Lower lobe of right lung (tissue), 2 donors: ENCODE measurements around the gene TMEM95. TPM values are rescaled to one million over a fixed set of nuclear protein-coding genes. Genes with fewer than 3 reads are reported as not detected.

Experiments used
- ATAC-seq, 2 donors: fragments of 200-7000 bp; cut with Tn5 transposase; one replicate each; pipeline ENCODE4 v1.9.1; 2020 to 2022; ENCODE audit warnings: mild to moderate bottlenecking in 2 of 2, moderate library complexity in 2 of 2
- DNase-seq: peaks from one replicate; pipeline ENCODE4 v3.0.0-alpha.2; 2020
- H3K27ac ChIP-seq: fragments of 200-600 bp; one replicate; pipeline ENCODE4 v1.8.0; 2022
- H3K27me3 ChIP-seq: fragments of 200-600 bp; one replicate; pipeline ENCODE4 v1.8.0; 2022; ENCODE audit warnings: low read depth
- H3K36me3 ChIP-seq: fragments of 200-600 bp; one replicate; pipeline ENCODE4 v1.8.0; 2022; ENCODE audit warnings: mild to moderate bottlenecking
- H3K4me1 ChIP-seq: fragments of 200-600 bp; one replicate; pipeline ENCODE4 v1.8.0; 2022
- H3K4me3 ChIP-seq: fragments of 200-600 bp; one replicate; pipeline ENCODE4 v1.8.0; 2022; ENCODE audit warnings: mild to moderate bottlenecking
- H3K9me3 ChIP-seq: fragments of 200-600 bp; one replicate; pipeline ENCODE4 v1.8.0; 2022
- CTCF ChIP-seq: fragments of 200-600 bp; IDR thresholded peaks from one replicate; pipeline ENCODE4 v1.8.0; 2022; ENCODE audit warnings: antibody characterized with exemption, mild to moderate bottlenecking
- intact Hi-C: fragments of 100-400 bp; cut with DNase I; formaldehyde crosslinking; loops from one replicate; pipeline ENCODE4 v1.11.0; 2022
- total RNA-seq: library from RNA; stranded (reverse); fragmentation: NEBNext Ultra II Directional; extraction: Animal tissue kit (Norgen Biotek cat#: 25700); gene quantifications from one replicate; pipeline ENCODE4 v1.2.1, GENCODE V29; 2021
- donor health status: DM: no; HTN: yes; CAD: no; lungs with severe emphysema.

The TMEM95 gene
- total RNA-seq, 1 donor from 2014 or later = not detected

GRCh38 chr17:7352503-7352889, 2.5 kb upstream of the TMEM95 start:
- no peak for ATAC-seq
- Histone ChIP-seq H3K27me3 (no peaks in the 10 kb centered on the region), H3K4me3 (peak overlapping the region; percentile 87), H3K36me3 (no peaks in the 10 kb centered on the region), H3K27ac (peak overlapping the region; percentile 96), H3K4me1 (peaks cover 57% of the 10 kb centered on the region), H3K9me3 (no peaks in the 10 kb centered on the region)
- peak; percentile 43 for TF ChIP-seq CTCF
- intact Hi-C loops = no loop called here
- DNase-seq = no peak

GRCh38 chr17:7352910-7353635, 1.9 kb upstream of the TMEM95 start:
- intact Hi-C loops = no loop called here
- Histone ChIP-seq H3K36me3 (no peaks in the 10 kb centered on the region), H3K27me3 (no peaks in the 10 kb centered on the region), H3K9me3 (no peaks in the 10 kb centered on the region), H3K4me3 (peak overlapping the region; percentile 87), H3K4me1 (peaks cover 57% of the 10 kb centered on the region), H3K27ac (peak overlapping the region; percentile 96)
- ATAC-seq (no peak), DNase-seq (no peak)
- TF ChIP-seq CTCF = no peak

GRCh38 chr17:7354262-7354843, 603 bp upstream of the TMEM95 start:
- peaks cover 50% of the 10 kb centered on the region for H3K4me1 ChIP-seq
- no peak for TF ChIP-seq CTCF
- no peaks in the 10 kb centered on the region for H3K36me3 ChIP-seq
- no peaks in the 10 kb centered on the region for H3K9me3 ChIP-seq
- intact Hi-C loops = no loop called here
- no peaks in the 10 kb centered on the region for H3K27me3 ChIP-seq
- ATAC-seq (no peak), DNase-seq (no peak)
- no peak overlapping the region for H3K27ac ChIP-seq
- H3K4me3 ChIP-seq = no peak overlapping the region

- no peak for ATAC-seq
These were observed 617 bp downstream of the TMEM95 start for GRCh38 chr17:7355573-7355972.

GRCh38 chr17:7356072-7356549, 1.2 kb downstream of the TMEM95 start:
- Histone ChIP-seq H3K36me3 (no peaks in the 10 kb centered on the region), H3K4me3 (peak overlapping the region; percentile 19), H3K27me3 (no peaks in the 10 kb centered on the region), H3K4me1 (peaks cover 37% of the 10 kb centered on the region), H3K27ac (no peak overlapping the region), H3K9me3 (no peaks in the 10 kb centered on the region)
- intact Hi-C loops = no loop called here
- ATAC-seq (peak; percentile 47 to 70), DNase-seq (peak; percentile 90)
- peak; percentile 92 for TF ChIP-seq CTCF

More at GRCh38 chr17:7355573-7355972, 617 bp downstream of the TMEM95 start:
- no peak for TF ChIP-seq CTCF
- DNase-seq = no peak
- no peaks in the 10 kb centered on the region for H3K36me3 ChIP-seq
- no peaks in the 10 kb centered on the region for H3K27me3 ChIP-seq
- H3K4me1 ChIP-seq = peaks cover 38% of the 10 kb centered on the region
- intact Hi-C loops = no loop called here
- H3K4me3 ChIP-seq = no peak overlapping the region
- no peak overlapping the region for H3K27ac ChIP-seq
- H3K9me3 ChIP-seq = no peaks in the 10 kb centered on the region
